ENCODE measurements around the gene DEGS2. TPM values are rescaled to one million over a fixed set of nuclear protein-coding genes. Genes with fewer than 3 reads are reported as not detected.
"Not testable (repeated sequence)": the region's sequence is repeated elsewhere in the genome, so short reads cannot be mapped to it uniquely, and the experiment has no call there.

The DEGS2 gene
- total and polyA plus RNA-seq, 10 donors: 0.33 to 3.2 (median 1.3) TPM

DNA sequence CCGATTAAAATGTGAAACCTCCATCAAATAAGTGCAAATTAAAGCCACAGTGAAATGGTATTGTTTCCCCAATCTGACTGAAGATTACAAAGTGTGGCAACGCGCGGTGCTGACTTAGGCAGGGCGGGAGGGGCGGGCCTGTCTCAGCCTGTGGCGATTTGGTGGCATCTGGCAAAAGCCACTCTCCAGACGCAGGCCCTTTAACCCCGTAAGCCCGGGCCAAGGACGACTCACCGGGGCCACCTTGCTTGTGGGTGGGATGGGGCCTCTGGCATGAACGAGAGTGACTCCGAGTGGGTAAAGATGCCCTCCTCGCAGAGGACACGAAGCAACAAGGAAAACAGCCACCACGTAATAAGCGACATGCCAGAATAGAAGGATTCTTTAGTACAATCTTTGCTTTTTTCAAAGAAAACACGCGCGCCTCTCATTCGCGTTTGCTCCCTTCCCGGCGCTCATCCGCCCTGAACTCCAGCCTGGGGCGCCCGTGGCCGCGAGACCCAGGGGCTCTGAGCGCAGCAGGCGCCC, 815 bp downstream of the DEGS2 start:
- DNase-seq: no peak
- H3K27me3 ChIP-seq (replicated peaks in 1 of 7): peaks cover 0 to 51% (median 34%) of the 10 kb centered on the region in 7 donors
- TF ChIP-seq POLR2A (IDR thresholded peaks at IDR 0.05): no peak
- no peak for TF ChIP-seq POLR2AphosphoS5 (IDR thresholded peaks at IDR 0.05)
- TF ChIP-seq, protein P1, sequence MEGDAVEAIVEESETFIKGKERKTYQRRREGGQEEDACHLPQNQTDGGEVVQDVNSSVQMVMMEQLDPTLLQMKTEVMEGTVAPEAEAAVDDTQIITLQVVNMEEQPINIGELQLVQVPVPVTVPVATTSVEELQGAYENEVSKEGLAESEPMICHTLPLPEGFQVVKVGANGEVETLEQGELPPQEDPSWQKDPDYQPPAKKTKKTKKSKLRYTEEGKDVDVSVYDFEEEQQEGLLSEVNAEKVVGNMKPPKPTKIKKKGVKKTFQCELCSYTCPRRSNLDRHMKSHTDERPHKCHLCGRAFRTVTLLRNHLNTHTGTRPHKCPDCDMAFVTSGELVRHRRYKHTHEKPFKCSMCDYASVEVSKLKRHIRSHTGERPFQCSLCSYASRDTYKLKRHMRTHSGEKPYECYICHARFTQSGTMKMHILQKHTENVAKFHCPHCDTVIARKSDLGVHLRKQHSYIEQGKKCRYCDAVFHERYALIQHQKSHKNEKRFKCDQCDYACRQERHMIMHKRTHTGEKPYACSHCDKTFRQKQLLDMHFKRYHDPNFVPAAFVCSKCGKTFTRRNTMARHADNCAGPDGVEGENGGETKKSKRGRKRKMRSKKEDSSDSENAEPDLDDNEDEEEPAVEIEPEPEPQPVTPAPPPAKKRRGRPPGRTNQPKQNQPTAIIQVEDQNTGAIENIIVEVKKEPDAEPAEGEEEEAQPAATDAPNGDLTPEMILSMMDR (IDR thresholded peaks at IDR 0.05 in 8 of 11, conservative IDR thresholded peaks at IDR 0.05 in 3 of 11): no peak

DNA sequence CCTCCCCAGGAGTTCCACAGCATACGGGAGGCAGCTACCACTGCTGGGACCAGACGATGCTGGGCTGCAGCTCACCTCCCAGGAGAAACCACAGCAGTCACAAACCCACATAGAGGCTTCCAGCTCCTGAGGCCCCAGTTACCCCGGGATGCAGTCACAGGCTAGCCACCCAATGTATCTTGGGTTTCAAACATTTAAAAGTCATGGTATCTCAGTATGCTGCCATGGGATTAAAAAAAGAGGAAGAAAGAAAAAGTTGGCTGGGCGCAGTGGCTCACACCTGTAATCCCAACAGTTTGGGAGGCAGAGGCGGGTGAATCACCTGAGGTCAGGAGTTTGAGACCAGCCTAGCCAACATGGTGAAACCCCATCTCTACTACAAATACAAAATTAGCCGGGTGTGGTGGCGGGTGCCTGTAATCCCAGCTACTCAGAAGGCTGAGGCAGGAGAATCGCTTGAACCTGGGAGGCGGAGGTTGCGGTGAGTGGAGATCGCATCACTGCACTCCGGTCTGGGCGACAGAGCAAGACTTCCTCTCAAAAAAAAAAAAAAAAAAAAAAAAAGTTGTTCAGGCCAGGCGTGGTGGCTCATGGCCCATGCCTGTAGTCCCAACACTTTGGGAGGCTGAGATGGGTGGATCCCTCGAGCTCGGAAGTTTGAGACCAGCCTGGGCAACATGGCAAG, 1.8 kb downstream of the DEGS2 start:
- intact Hi-C loops (cut with DNase I; ENCODE audit: low total_unique reads): not testable (repeated sequence)

More for the DNA sequence above, 815 bp downstream of the DEGS2 start:
- intact Hi-C loops (cut with DNase I; ENCODE audit: low total_unique reads): no loop called here
- Histone ChIP-seq H3K27ac (peak overlapping the region in 3 of 8 donors; percentile 18 to 58 (median 38)), H3K36me3 (no peaks in the 10 kb centered on the region), H3K9me3 (peaks cover 0 to 18% (median 14%) of the 10 kb centered on the region in 8 donors), H3K4me1 (peaks cover 8 to 36% (median 21%) of the 10 kb centered on the region in 6 donors), H3K4me3 (peak overlapping the region; percentile 3 to 77 (median 50))
- WGBS, 5 donors: 15 to 20% (median 20%) methylated on average over 30 to 32 of the region's 32 CpGs

DNA sequence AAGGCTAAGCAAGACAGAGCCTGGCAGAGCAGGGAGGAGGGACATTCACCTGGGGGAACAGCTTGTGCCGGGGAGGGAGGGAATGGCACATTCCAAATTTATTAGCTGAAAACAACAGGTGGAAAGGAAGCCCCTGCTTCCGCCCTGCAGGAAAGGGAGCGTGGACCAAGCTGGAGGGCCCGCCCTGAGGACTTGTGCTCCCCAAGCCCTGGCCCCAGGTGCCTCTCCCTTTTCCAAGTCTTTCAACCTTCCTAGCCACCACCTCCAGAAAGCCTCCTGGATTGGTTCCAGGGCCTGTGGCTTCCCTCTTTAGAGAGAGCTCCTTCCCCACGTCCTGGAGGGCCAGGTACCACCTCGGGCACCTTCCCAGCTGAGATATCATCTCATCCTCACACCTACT, 2.7 kb downstream of the DEGS2 start:
- WGBS, 5 donors: 75 to 85% (median 82%) methylated on average over 6 of the region's 6 CpGs
- intact Hi-C loops (cut with DNase I; ENCODE audit: low total_unique reads): no loop called here
- peaks cover 0 to 51% (median 34%) of the 10 kb centered on the region in 7 donors for H3K27me3 ChIP-seq (replicated peaks in 1 of 7)
- H3K36me3 ChIP-seq: no peaks in the 10 kb centered on the region
- DNase-seq: no peak
- no peak overlapping the region for H3K4me3 ChIP-seq
- H3K4me1 ChIP-seq: peaks cover 8 to 36% (median 21%) of the 10 kb centered on the region in 6 donors
- TF ChIP-seq POLR2AphosphoS5 (IDR thresholded peaks at IDR 0.05): no peak
- TF ChIP-seq, protein P1 (IDR thresholded peaks at IDR 0.05 in 8 of 11, conservative IDR thresholded peaks at IDR 0.05 in 3 of 11): no peak
- TF ChIP-seq POLR2A (IDR thresholded peaks at IDR 0.05): no peak
- H3K27ac ChIP-seq: no peak overlapping the region
- H3K9me3 ChIP-seq: peaks cover 0 to 19% (median 14%) of the 10 kb centered on the region in 8 donors

More for the DNA sequence above, 1.8 kb downstream of the DEGS2 start:
- H3K9me3 ChIP-seq: peaks cover 0 to 19% (median 14%) of the 10 kb centered on the region in 8 donors
- not testable (repeated sequence) for H3K4me3 ChIP-seq, H3K36me3 ChIP-seq, H3K27ac ChIP-seq, DNase-seq
- 64 to 78% (median 71%) methylated on average over 14 to 16 of the region's 16 CpGs for WGBS, 5 donors
- H3K4me1 ChIP-seq: peaks cover 8 to 36% (median 21%) of the 10 kb centered on the region in 6 donors
- H3K27me3 ChIP-seq (replicated peaks in 1 of 7): peaks cover 0 to 51% (median 34%) of the 10 kb centered on the region in 7 donors

DNA sequence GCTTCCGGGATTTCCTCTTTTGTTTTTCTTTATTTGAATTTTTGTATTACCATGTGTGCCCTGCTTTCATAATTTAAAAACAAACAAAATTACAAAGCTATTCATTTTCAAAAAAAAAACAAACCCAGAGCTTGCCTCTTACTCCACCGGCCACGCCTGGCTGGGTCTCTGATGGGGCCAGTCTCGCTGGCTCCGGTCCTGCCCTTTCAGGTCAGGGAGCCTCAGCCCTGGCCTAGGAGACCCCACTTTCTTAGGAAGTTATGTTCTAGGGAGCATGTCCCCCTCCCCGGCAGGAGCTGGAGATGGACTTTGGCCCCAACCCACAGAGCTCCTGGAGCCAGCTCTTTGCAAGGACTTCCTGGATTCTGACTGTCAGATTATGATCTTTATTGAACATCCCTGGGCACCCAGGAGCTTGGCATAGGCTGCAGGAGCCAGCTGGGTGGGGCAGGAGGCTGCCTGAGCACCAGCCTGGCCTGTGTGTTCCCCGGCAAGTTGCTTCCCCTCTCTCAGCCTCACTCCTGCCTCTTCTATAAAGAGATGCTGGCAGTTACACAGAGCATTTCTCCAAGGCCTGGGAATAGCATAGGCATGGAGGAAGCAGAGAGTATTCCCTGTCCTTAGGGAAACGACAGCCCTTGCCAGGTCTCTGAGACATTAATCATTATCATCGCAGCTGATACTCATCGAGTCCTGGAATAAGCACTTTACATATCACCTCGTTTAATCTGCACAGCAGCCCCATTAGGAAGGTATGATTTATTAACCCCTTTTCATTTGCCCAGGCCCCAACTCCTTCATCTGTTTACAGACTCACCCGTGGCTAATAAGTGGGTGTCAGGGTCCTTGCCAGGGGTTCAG, 3.5 kb downstream of the DEGS2 start:
- H3K27me3 ChIP-seq (replicated peaks in 1 of 7): peaks cover 0 to 48% (median 34%) of the 10 kb centered on the region in 7 donors
- no peak overlapping the region for H3K4me3 ChIP-seq
- DNase-seq: no peak
- peaks cover 8 to 36% (median 21%) of the 10 kb centered on the region in 6 donors for H3K4me1 ChIP-seq
- H3K9me3 ChIP-seq: peaks cover 0 to 19% (median 14%) of the 10 kb centered on the region in 8 donors
- intact Hi-C loops (cut with DNase I; ENCODE audit: low total_unique reads): no loop called here
- 73 to 81% (median 74%) methylated on average over 12 of the region's 12 CpGs for WGBS, 5 donors
- TF ChIP-seq, protein P1 (IDR thresholded peaks at IDR 0.05 in 8 of 11, conservative IDR thresholded peaks at IDR 0.05 in 3 of 11): no peak
- TF ChIP-seq POLR2A (IDR thresholded peaks at IDR 0.05): no peak
- TF ChIP-seq POLR2AphosphoS5 (IDR thresholded peaks at IDR 0.05): no peak
- H3K36me3 ChIP-seq: no peaks in the 10 kb centered on the region
- H3K27ac ChIP-seq: no peak overlapping the region

Measured in spleen (tissue), 11 donors.